COLO668 (cell line): ENCODE data around the gene CHD8.
A peak's percentile ranks its signal among the peaks of the same experiment; 100 is the strongest.
"Not testable (repeated sequence)": the region's sequence is repeated elsewhere in the genome, so short reads cannot be mapped to it uniquely, and the experiment has no call there.

ENCODE experiments used
- DNase-seq: peaks from one replicate; lab custom pipeline; 2025; ENCODE audit not compliant: unreplicated experiment; lab: John Stamatoyannopoulos, UW

CHD8 gene

GRCh38 chr14:21436567-21437062, 19.3 kb downstream of the CHD8 start:
- DNase-seq: no peak

- DNase-seq: no peak
These were observed 24.8 kb downstream of the CHD8 start for GRCh38 chr14:21431126-21431525.

- no peak for DNase-seq
These were observed 27.0 kb downstream of the CHD8 start for GRCh38 chr14:21428930-21429329.

DNA sequence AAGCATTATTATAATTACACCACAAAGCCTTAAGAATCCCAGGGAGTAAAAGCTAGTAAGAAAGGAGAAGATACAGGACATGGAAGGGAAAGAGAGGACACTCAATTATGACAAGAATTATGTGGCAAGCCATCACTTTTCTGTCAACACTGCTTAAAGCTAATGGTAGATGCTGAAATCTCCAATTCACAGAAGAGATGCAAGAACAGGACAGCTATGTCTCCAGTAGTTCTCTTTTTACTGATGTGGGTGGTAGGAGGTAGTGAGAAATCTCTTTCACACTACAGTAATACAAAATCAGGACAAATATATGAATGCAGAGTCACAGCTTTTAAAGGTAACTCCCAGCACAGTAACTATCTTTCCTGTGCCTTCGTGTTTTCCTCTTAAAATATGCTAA, 29.2 kb downstream of the CHD8 start:
- no peak for DNase-seq

DNA sequence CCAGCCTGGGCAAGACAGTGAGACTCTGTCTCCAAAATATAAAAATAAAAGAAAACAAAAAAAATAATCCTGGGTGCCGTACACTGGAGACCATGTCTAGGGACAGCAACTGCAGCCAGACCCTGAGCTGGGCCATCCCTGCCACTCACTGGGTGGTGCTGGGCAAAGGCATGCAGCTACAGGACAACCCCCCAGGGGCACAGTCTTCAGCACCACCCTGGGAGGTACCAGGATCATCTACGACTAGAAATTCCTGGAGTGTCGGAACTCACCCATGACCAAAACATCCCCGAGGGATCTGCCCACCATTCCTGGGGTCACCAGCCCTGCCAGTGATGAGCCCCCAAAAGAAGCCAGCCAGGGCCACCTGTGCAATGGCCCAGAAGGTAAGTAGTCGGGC, 36.4 kb downstream of the CHD8 start:
- no peak for DNase-seq

DNA sequence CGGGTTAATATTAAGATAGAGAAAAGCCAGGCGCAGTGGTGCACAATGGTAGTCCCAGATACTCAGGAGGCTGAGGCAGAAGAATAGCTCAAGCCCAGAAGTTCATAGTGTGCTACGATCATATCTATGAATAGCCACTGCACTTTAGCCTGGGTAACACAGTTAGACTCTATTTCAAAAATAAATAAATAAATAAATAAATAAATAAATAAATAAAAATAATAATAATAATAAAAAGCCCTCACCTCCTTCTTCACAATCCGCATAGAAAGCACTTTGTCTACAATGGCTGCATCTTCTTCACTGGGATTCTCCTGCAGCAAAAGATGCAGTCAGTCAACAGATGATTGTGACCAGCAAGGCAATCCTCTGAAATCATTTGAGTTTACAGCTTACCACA, 40.6 kb downstream of the CHD8 start:
- no peak for DNase-seq

DNA sequence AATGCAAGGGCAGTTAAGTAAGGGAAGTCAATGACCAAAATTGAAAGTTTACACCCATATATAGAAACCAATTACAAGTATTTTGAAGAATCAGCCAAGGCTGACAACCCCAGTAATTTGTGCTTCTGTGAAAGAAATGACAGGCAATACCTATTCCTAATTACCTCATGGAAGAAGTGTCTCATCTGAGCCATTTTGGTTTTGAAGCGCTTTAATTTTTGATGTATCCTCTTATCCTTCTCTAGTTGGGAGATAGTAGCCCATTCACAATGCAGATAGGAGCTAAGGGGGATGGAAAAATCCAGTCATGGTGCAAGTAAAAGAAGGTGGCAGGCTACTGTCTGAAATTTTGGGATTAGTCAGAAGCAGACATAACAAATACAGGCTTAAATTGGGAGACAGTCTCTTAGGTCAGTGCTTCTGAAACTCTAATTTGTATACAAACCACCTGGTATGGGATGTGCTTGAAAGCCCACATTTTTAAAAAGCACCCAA, 41.7 kb downstream of the CHD8 start:
- DNase-seq: no peak

DNA sequence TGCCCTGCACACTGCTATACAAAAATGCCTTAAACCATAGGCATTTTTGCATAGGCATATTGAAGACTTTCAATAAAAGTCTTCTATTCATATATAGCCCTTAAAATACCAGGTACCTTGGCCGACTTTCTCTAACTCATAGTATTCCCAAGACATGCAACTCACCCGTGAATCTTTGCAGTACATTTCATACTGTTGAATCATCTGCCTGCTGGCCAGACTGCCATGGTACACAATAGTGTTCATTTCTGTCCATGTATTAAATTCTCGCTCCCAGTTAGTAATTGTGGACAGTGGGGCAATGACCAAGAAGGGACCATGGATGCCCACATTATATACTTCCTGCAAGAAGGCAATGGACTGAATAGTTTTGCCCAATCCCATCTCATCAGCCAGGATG, 47.8 kb downstream of the CHD8 start:
- DNase-seq: no peak

- DNase-seq: no peak
These were observed 49.7 kb downstream of the CHD8 start for GRCh38 chr14:21406213-21406612.

- no peak for DNase-seq
These were observed 50.8 kb downstream of the CHD8 start for GRCh38 chr14:21405097-21405496.

DNA sequence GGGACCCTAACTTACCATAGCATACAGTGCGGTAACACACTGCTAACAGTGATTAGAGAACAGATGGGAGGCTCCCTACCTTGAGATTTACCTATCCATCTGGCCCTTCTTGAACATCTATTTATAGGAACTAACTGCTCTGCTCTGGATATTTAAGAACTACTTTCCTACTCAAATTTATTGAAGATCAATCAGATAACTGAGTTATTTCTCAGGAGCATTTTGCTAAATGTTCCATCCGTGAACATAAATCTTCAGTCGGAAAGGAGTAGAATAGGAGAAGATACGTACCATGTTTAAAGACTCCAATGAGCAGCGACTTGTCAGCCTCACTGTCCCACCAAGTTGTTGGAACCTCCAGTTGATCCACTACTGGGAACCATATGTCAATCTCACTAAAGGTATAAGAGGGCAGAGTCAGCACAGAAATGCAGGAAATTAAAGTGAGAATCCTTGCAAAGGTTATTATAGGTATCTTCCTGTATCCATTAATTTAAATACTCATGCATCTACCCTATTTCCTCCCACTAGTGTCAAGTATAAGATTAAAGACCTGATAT, 56.5 kb downstream of the CHD8 start:
- DNase-seq: no peak

GRCh38 chr14:21398901-21399300, 57.0 kb downstream of the CHD8 start:
- DNase-seq: no peak

DNA sequence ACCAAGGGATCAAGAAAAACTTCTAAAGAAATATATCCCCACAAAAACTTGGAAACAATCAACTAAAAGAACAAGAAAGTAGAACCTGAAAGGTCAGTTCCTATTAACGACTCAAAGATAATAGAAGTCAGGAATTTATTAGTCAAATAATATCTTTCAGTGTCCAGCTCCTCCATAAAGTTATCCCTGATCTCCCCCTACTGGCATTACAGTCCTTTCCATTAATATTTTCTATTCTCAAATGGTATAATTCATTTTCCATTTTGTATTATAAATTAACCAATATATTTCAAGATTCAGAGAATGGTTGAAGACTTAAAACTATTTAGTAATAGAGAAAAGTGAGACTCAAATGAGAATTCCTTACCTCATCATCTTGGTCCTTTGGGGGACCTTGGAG, 60.5 kb downstream of the CHD8 start:
- no peak for DNase-seq

GRCh38 chr14:21385188-21385904, 70.6 kb downstream of the CHD8 start:
- DNase-seq: peak; percentile 48

- no peak for DNase-seq
These were observed 71.5 kb downstream of the CHD8 start for GRCh38 chr14:21384494-21384851.

DNA sequence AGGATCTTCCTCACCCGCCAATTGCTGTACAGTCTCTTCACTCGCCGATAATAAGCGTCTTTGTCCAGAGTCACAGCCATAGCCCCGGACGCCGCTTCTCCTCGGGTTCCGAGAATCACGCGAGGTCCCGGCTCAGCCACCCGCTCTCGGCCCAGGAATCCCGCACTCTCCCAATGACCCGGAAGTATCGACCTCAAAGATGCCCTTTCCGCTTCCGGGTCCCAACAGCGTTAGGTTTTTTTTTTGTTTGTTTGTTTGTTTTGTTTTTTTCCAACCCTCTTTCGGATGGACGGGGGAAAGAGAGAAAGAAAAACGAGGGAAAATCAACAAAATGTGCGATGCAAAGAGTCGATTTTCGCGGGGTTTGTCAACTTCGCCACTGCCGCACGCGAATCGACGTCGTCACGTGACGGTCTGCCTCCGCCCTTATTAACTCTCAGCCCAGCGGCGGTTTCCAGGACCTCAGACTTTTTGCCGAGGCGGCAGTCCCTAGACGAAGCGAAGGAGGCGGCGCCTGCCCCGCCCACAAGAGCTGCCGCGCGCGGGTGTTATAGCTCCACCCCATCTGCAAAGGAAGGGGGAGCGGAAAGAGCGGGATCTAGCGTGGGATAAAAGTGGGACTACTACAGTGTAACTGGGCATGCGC, 72.0 kb downstream of the CHD8 start, which contains the start of gene SUPT16H:
SUPT16H (minus strand) TSS at position 172 of the 646 bp plus-strand sequence; CDS start at position 80, 92 bp downstream.
- peak; percentile 98 for DNase-seq

DNA sequence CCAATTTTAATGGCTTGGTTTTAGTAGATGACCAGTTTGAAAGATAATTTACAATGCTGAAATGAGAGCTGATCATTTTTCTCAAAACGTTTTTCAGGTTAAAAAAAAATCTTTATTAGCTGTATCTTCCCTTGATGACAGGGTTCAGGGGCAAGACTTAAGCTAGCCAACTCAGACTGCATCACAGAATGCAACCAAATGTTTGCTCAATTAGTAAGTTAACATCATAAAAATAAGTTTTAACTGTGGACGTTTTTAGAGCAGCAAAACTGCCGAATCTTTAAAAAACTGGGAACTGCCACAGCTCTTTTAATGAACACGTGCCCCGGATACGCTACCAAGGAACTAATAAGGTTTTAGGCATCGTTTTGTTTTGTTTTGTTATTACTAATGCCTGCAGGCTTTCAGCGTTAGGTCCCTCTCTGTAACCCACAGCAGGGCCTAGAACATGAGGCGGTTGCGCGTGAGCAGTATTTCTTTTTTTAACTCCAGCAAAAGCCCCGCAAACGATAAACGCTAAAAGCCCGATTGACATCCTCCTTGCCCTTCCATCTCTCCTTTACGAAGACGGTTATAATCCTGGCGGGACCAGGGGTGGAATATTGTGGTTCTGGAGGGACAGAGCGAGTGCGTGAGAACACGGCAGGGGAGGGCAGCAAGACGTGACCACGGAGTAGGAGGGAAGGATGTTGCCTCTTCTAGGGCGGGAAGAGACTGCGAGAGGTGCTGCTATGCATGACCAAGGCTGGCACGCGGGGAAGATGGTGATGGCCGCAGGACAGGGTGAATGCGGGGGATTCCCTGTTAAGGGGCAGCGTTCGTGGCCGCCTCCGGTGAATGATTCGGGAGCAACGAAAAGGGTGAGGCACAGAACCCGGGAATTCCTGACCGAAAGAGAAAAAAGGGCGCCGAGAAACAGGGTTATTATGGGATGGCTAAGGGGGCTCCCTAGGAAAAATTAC, 72.8 kb downstream of the CHD8 start:
- DNase-seq: peak; percentile 63

GRCh38 chr14:21382095-21382494, 73.8 kb downstream of the CHD8 start:
- DNase-seq: no peak

DNA sequence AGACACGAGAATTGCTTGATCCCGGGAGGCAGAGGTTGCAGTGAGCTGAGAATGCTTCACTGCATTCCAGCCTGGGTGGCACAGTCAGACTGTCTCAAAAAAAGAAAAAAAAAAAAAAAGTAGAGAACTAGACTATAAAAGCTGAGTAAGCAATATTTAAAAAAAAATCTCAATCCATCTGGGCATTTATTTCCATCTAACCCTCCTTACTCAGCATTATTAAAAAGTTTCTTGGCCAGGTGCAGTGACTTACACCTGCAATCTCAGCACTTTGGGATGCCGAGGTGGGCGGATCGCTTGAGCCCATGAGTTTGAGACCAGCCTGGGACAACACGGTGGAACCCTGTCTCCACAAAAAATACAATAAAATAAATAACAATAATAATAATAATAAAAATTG, 76.6 kb downstream of the CHD8 start:
- no peak for DNase-seq

DNA sequence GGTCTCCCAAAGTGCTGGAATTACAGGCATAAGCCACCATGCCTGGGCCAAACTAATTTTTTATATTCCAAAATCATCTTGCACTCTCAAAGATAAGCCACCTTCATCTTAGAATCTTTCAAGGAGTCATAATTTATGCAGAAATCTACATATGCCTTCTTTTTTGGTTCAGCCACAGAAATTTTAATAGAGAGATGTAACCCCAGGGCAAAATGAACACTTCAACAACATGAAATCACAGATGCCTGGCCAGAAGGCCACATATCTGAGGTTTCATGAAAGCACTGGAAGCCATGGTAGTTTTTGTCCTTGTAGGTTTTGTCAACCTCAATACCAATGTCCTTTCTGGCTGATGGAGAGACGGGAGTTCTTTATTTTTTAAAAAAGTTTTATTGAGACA, 81.9 kb downstream of the CHD8 start:
- DNase-seq: no peak

DNA sequence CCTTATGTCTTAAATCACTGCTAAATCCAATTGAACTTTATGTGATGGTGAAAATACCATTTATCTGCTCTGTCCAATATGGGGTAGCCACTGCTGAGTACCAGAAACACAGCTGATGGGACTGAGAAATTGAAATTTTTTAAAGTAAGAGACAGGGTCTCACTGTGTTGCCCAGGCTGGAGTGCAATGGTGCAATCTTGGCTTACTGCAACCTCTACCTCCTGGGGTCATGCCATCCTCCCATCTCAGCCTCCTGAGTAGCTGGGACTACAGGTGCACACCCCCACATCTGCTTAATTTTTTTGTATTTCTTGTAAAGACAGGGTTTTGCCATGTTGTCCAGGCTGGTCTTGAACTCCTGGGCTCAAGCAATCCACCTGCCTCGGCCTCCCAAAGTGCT, 83.1 kb downstream of the CHD8 start:
- DNase-seq: not testable (repeated sequence)
